GM10266 (cell line): ENCODE data around the gene TMEM35A.
"Not testable (repeated sequence)": the region's sequence is repeated elsewhere in the genome, so short reads cannot be mapped to it uniquely, and the experiment has no call there.

ENCODE experiments used
- DNase-seq: peaks from one replicate; pipeline ENCODE4 v3.0.0; 2012; ENCODE audit errors: extremely low spot score
- TF ChIP-seq, protein P1 (sequence below): IDR thresholded peaks from 2 replicates; pipeline ENCODE4 v1.5.1; 2012; ENCODE audit warnings: mild to moderate bottlenecking, low read depth; ENCODE audit not compliant: control insufficient read depth, insufficient read depth; ENCODE audit errors: missing control alignments

The TMEM35A gene, protein sequence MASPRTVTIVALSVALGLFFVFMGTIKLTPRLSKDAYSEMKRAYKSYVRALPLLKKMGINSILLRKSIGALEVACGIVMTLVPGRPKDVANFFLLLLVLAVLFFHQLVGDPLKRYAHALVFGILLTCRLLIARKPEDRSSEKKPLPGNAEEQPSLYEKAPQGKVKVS

DNA sequence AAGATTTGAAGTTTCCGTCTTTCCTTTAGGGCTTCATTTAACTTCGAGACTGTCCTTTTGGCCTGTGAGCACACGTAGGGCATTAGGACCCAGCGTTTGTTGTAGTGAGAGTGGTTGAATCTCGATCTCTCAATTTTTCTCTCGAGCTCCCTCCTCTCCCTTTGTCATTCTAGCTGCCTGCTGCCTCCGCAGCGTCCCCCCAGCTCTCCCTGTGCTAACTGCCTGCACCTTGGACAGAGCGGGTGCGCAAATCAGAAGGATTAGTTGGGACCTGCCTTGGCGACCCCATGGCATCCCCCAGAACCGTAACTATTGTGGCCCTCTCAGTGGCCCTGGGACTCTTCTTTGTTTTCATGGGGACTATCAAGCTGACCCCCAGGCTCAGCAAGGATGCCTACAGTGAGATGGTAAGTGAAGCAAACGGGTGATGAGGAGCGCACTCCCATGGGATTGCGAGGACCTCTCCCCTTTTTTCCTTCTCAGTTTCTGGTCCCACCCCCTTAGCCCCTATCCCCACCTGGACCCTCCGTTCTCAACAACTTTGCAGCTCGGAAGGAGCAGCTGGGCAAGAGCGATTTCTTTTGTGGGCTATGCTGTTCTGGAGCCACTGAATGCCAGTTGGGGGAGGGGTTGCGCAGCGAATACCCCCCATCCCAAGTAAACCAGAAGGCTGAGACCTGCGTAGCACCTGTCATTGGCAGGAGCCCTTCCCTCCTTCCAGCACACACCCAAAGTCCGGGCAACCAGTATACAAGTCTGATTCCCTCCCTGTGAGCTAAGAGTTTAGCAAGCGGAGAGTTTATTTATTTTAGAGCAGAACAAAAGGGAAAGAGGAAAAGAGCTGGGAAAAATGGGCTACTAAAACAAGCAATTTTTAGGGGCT is at the start of gene TMEM35A:
TMEM35A (plus strand) TSS at position 164 of the 883 bp plus-strand sequence; CDS start at position 288, 124 bp downstream.
- DNase-seq, result no peak
- TF ChIP-seq, protein P1, sequence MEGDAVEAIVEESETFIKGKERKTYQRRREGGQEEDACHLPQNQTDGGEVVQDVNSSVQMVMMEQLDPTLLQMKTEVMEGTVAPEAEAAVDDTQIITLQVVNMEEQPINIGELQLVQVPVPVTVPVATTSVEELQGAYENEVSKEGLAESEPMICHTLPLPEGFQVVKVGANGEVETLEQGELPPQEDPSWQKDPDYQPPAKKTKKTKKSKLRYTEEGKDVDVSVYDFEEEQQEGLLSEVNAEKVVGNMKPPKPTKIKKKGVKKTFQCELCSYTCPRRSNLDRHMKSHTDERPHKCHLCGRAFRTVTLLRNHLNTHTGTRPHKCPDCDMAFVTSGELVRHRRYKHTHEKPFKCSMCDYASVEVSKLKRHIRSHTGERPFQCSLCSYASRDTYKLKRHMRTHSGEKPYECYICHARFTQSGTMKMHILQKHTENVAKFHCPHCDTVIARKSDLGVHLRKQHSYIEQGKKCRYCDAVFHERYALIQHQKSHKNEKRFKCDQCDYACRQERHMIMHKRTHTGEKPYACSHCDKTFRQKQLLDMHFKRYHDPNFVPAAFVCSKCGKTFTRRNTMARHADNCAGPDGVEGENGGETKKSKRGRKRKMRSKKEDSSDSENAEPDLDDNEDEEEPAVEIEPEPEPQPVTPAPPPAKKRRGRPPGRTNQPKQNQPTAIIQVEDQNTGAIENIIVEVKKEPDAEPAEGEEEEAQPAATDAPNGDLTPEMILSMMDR, result no peak

DNA sequence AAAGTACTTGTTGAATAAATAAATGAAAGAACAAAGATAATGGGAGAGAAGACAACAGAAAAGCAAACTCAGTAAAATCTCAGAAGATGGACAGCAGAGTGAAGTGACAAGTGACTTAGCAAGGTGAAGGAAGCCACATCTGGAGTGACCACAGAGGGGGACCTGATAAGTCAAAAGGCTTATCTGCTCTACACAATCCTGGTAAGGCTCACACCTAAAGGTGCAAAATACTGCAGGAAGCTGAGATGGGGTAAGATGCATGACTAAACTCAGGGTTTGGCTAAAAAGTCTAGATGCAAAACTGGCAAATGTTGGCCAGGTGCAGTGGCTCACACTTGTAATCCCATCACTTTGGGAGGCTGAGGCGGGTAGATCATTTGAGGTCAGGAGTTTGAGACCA is 49.0 kb upstream of the TMEM35A start:
- TF ChIP-seq, protein P1, result no peak
- no peak for DNase-seq

DNA sequence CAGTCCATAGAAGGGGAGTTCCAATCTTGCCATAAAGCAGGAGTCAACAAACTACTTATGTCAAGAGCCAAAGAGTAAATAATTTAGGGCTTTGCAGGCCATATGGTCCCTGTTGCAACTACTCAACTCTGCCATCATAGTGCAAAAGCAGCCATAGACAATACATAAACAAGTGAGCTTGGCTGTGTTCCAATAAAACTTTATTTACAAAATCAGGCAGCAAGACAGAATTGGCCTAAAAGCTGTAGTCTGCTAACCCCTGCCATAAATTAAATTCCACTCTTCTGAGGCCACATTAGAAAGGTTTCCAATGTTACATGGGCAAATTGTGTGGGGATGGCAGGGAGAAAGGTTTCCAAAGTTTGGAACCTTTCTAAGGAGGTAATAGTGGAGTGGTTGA is 41.4 kb upstream of the TMEM35A start:
- TF ChIP-seq, protein P1, result no peak
- DNase-seq, result no peak

DNA sequence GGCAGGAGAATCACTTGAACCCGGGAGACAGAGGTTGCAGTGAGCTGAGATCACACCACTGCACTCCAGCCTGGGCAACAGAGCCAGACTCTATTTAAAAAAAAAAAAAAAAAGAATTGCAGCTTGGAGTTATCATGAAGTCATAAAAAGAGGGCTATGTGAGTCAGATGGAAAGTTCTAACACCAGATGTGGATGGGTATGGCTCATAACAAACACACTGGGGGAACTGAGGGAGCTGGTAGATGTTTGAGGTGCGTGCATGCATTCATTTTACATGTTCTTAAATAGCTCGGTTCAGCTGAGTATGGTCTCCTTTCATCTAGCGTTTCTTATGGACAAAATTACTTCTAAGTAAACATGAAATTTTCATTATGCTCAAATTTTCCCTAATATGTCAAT is 38.5 kb upstream of the TMEM35A start:
- no peak for DNase-seq
- TF ChIP-seq, protein P1, result no peak

DNA sequence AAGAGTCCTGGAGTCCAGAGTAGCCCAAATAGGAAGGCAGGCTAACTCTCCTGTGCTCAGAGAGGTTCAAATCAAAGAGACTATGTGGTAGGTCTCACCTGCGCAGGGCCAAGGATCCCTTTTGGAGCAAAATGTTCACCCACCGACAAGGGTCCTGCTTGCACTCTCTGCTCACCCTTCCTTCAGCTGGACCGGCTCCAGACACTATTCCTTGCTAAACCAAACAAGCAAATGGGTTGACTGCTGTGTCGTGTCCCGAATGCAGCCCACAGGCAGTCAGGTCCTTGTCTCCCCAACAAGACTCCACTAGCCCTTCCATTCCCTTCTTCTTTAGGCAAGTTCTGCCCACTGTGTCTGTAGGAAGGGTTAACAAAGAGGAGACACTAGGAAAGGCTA is 27.5 kb upstream of the TMEM35A start:
- DNase-seq, result no peak
- TF ChIP-seq, protein P1, result no peak

DNA sequence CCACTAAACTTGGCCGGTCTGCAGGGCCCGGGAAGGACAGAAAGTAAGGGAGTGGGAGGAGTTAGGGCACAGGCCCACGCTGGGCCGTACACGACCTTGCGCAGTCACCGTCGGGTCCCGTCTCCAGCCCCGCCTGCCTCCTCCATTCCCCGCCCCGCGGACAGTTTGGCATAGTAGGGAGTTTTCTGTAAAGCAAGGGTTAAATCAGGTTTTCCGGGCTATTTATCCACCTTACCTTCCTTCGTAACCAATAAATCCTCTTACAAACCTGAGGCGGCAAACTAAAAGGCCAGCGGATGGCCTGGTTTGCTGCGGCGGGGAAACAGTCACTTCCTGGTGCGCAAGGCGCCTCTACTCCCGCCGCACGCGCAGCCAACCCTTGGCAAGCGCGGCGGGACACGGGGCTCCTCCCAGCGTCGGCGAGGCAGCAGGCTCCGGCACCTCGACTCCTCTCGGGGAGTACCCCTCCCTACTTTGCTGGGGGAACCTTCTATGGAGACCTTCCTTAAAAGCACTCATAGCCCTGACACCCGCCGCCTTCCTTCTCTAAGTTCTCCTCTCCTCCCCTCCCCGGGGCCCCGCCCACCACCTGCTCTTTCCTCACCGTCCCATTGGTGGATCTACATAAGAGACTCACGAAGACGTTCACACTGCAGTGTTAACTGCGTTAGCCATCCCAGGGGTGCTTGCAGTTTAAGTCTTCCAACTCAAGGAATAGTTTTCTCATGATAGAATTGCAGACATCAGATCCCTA is 27.0 kb upstream of the TMEM35A start, which contains the start of gene TRMT2B:
TRMT2B (minus strand) TSS at position 563 of the 754 bp plus-strand sequence. CDS start 9,822 bp downstream, outside the sequence.
- TF ChIP-seq, protein P1, result no peak
- peak; percentile 54 for DNase-seq

DNA sequence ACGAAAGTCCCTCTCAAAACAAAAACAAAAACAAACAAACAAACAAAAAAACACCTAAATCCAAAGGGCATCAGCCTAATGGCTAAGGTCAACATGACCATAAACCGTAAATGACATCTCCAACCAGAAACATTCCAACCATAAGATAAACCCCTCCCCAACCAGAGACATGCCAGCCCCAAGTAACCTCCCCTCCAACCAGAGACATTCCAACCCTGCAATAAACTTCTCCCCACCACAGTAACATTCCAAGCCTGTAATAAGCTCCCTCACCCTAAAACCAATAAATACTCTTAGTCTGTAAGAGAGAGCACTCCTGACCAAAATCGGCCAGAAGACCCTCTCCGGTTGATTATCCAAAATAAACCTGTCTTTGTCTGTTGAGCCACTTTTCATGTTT is 22.1 kb upstream of the TMEM35A start:
- DNase-seq, result not testable (repeated sequence)
